ENCODE results near the gene NFE2L1.

NFE2L1 gene

DNA sequence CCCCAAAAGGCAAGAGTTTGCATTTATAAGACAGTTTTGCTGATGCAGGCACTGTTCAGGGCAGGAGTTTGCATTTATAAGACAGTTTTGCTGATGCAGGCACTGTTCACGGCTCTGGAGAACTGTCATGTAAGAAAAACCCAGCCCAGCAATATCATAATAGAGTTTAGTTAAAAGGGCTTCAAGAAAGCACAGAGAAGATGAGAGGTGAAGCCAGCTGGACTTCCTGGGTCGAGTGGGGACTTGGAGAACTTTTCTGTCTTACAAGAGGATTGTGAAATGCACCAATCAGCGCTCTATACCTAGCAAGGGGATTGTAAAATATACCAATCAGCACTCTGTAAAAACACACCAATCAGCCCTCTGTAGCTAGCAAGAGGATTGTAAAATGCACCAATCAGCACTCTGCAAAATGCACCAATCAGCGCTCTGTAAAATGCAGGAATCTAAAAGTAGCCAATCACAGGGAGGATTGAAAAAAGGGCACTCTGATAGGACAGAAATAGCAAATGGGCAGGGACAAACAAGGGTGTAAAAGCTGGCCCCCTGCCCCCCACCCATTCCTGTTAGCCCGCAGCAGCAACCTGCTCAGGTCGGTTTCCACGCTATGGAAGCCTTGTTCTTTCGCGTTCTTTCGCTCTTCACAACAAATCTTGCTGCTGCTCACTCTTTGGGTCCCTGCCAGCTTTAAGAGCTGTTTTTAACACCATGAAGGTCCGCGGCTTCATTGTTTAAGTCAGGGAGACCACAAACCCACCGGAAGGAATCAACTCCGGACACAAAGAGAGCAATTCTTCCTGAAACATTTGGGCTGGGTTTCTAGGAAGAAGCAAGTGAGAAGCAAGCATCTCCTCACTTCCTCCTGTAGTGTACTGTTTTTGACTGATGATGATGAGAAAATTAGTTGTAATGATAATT lies 54.9 kb downstream of the NFE2L1 start:
- FAIRE-seq (no peak), DNase-seq (ENCODE audit: insufficient read length, low spot score) (no peak)
- TF ChIP-seq, protein P1, sequence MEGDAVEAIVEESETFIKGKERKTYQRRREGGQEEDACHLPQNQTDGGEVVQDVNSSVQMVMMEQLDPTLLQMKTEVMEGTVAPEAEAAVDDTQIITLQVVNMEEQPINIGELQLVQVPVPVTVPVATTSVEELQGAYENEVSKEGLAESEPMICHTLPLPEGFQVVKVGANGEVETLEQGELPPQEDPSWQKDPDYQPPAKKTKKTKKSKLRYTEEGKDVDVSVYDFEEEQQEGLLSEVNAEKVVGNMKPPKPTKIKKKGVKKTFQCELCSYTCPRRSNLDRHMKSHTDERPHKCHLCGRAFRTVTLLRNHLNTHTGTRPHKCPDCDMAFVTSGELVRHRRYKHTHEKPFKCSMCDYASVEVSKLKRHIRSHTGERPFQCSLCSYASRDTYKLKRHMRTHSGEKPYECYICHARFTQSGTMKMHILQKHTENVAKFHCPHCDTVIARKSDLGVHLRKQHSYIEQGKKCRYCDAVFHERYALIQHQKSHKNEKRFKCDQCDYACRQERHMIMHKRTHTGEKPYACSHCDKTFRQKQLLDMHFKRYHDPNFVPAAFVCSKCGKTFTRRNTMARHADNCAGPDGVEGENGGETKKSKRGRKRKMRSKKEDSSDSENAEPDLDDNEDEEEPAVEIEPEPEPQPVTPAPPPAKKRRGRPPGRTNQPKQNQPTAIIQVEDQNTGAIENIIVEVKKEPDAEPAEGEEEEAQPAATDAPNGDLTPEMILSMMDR (IDR thresholded peaks at IDR 0.05; ENCODE audit: insufficient read depth, missing control alignments): no peak

DNA sequence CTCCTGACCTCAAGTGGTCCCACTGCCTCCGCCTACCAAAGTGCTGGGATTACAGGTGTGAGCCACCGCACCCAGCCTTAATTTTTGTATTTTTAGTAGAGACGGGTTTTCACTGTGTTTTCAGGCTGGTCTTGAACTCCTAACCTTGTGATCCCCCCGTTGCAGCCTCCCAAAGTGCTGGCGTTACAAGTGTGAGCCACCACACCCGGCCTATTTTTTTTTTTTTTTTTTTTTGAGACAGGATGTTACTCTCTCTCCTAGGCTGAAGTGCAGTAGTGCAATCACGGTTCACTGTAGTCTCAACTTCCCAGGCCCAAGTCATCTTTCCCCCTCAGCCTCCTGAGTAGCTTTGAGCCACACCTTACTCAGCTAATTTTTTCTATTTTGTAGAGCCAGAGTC lies 56.3 kb downstream of the NFE2L1 start:
- no peak for DNase-seq (ENCODE audit: insufficient read length, low spot score)

DNA sequence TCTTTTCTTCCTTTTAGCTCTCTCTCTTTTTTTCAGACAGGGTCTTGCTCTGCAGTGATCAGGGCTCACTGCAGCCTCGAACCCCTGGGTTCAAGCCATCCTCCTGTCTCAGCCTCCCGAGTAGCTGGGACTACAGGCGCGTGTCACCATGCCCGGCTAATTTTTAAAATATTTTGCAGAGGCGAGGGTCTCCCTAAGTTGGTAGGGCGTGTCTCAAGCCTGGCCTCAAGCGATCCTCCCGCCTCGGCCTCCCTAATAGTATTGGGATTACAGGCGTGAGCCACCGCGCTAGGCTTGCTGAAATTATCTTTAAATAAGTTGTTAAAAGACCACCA lies 58.6 kb downstream of the NFE2L1 start:
- FAIRE-seq: no peak
- TF ChIP-seq, protein P1 (IDR thresholded peaks at IDR 0.05; ENCODE audit: insufficient read depth, missing control alignments): no peak
- no peak for DNase-seq (ENCODE audit: insufficient read length, low spot score)

More for the DNA sequence above, 56.3 kb downstream of the NFE2L1 start:
- FAIRE-seq: no peak
- TF ChIP-seq, protein P1 (IDR thresholded peaks at IDR 0.05; ENCODE audit: insufficient read depth, missing control alignments): no peak

DNA sequence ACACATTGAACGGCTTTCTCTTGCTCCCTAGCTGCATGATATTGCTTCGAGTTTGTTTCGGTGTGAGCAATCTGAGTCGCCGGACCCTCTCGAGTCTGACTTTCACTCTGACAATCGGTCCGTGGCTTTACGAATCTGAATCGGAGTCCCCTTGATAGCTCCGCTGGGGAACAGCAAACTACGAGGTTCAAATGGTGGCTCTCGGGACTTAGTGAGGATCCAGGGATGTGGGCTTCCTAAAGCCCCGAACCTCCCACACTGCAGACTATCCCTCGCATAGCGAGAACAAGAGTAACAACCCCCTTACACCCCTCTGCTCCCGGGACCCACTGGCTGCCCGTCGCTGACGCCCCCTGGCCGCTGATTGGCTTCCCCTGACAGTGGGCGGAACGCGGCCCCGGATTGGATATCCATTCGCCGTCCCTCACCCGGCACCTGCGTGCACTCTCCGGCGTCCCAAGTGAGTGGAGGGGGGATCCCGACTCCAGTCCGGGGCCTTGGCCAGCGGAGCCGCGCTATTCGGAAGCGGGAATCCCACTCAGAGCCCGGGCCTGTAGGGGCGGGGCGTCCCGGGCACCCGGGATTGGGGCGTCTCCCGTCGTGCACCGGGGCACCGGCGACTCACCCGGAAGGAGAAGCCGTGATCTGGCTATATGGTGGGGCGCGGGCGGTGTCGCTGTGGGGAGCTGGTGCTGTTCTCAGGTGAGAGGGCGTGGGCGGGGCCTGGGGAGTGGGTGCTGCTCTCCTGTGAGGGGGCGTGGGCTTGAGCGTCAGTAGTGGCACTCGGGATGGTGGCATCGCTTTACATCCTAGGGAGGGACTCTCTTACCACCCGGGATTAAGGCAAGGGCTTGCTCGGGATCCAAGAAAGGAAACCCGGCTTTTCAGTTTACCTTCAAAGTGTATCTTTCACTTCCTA lies 59.2 kb downstream of the NFE2L1 start, which contains the start of gene SNX11:
Gene SNX11 (plus strand): TSS at position 630 of the 919 bp plus-strand sequence. CDS start 4,278 bp downstream, outside the sequence.
- FAIRE-seq: no peak
- DNase-seq (ENCODE audit: insufficient read length, low spot score): peak; percentile 61
- TF ChIP-seq, protein P1 (IDR thresholded peaks at IDR 0.05; ENCODE audit: insufficient read depth, missing control alignments): no peak

DNA sequence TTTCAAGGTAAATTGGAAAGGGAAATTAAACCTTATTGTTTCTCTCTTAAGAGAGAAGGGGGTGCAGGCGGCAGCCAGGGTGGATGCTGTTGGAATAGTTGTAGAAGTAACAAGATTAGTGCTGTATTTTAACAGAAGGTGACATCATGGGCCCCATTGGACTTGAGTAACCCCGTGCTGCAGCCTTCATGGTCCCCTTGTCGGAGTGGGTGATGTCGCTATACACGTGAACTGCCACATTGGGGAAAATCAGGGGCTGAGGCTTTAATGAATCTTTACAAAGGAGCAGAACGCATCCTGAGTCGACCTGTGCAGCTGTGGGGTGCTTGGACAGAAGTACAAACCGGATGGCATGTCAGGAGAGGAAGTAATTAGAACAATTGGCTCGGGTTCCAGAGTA lies 62.6 kb downstream of the NFE2L1 start:
- TF ChIP-seq, protein P1 (IDR thresholded peaks at IDR 0.05; ENCODE audit: insufficient read depth, missing control alignments): no peak
- FAIRE-seq (no peak), DNase-seq (ENCODE audit: insufficient read length, low spot score) (no peak)

All from D721Med (cell line).